GM21390 (cell line): ENCODE data around the gene ACOXL.
"Not testable (repeated sequence)": the region's sequence is repeated elsewhere in the genome, so short reads cannot be mapped to it uniquely, and the experiment has no call there.

Source experiments
- ATAC-seq: cut with Tn5 transposase; IDR thresholded peaks from one replicate; pipeline ENCODE4 v1.9.1; 2021; ENCODE audit not compliant: unreplicated experiment

ACOXL gene

GRCh38 chr2:110852541-110853263 lies 120.3 kb downstream of the ACOXL start:
- ATAC-seq = no peak

- no peak for ATAC-seq
Measured at GRCh38 chr2:110853516-110853915, 121.1 kb downstream of the ACOXL start.

- ATAC-seq = no peak
Measured at GRCh38 chr2:110853948-110854347, 121.6 kb downstream of the ACOXL start.

- no peak for ATAC-seq
Measured at GRCh38 chr2:110854355-110855081, 122.1 kb downstream of the ACOXL start.

GRCh38 chr2:110855841-110856240 lies 123.5 kb downstream of the ACOXL start:
- not testable (repeated sequence) for ATAC-seq

- peak; percentile 82 for ATAC-seq
Measured at GRCh38 chr2:110858135-110858725, 125.9 kb downstream of the ACOXL start.

GRCh38 chr2:110858993-110859701 lies 126.8 kb downstream of the ACOXL start:
- ATAC-seq = no peak

- no peak for ATAC-seq
Measured at GRCh38 chr2:110860630-110861029, 128.3 kb downstream of the ACOXL start.

GRCh38 chr2:110861616-110862260 lies 129.4 kb downstream of the ACOXL start:
- no peak for ATAC-seq

- ATAC-seq = no peak
Measured at GRCh38 chr2:110863726-110864125, 131.4 kb downstream of the ACOXL start.

GRCh38 chr2:110864176-110864575 lies 131.8 kb downstream of the ACOXL start:
- no peak for ATAC-seq

GRCh38 chr2:110864731-110865130 lies 132.4 kb downstream of the ACOXL start:
- no peak for ATAC-seq

- ATAC-seq = peak; percentile 96
Measured at GRCh38 chr2:110865188-110865587, 132.8 kb downstream of the ACOXL start.

GRCh38 chr2:110866045-110866444 lies 133.7 kb downstream of the ACOXL start:
- no peak for ATAC-seq

GRCh38 chr2:110866466-110866865 lies 134.1 kb downstream of the ACOXL start:
- no peak for ATAC-seq

- ATAC-seq = no peak
Measured at GRCh38 chr2:110867078-110867477, 134.7 kb downstream of the ACOXL start.

- ATAC-seq = no peak
Measured at GRCh38 chr2:110868971-110869370, 136.6 kb downstream of the ACOXL start.

GRCh38 chr2:110869472-110870446 lies 137.4 kb downstream of the ACOXL start:
- no peak for ATAC-seq

GRCh38 chr2:110870545-110870944 lies 138.2 kb downstream of the ACOXL start:
- no peak for ATAC-seq

- ATAC-seq = no peak
Measured at GRCh38 chr2:110871637-110872036, 139.3 kb downstream of the ACOXL start.
